Endometrial microvascular endothelial cells (primary cell): ENCODE data around the gene GABRD. TPM values are rescaled to one million over a fixed set of nuclear protein-coding genes. Genes with fewer than 3 reads are reported as not detected.

ENCODE experiments used
- in situ Hi-C: cut with HindIII; loops from 2 replicates; pipeline ENCODE4 v1.10.0; 2017; ENCODE audit warnings: low sequenced_read_pairs, low pct_unique_long_range_greater_than_20kb; ENCODE audit errors: inconsistent ontology term
- total RNA-seq: library from RNA; depleted of rRNA; stranded (reverse); fragments of >200 nt; gene quantifications from one replicate; pipeline ENCODE4 v1.2.3, GENCODE V29; 2015; ENCODE audit errors: inconsistent ontology term

Gene GABRD
- total RNA-seq, 1 donor from 2014 or later, result not detected

DNA sequence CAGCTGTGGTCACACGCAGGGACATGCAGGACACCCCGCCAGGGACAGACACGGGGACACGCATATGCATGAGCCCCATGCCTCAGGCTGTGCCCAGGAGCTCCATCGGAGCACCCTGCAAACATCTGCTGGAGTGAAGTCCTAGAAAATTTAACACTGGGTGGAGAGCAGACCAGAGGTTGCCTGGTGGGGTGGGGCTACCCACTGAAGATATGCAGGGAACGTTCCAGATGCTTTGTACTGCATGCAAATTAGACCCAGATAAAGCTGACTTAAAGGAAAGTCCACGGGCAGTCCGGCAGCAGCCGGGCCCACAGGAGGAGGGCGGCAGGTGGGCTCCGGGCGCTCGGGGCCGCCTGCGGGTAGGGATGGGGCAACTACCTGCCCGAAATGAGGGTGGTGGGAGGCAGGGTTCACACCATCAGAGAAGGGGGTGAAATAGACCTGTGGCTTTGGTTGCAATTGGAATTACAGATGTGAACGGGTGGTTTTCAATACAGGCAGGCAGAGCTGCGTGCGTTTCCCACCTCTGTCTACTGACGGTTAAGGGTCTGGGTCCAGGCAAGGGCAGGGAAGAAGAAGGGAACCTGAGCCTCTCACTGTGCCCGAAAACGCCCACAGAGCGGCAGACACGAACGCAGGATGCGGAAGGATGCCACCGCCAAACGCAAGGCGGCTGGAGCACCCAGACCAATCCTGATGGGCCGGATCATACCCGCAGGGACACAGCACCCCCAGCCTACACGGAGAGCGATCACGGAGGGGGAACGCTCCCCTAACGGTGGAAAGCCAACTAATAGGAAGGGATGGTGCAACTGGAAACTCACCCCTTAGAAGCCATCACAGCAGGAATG lies 36.5 kb upstream of the GABRD start:
- in situ Hi-C loops, result no loop called here

DNA sequence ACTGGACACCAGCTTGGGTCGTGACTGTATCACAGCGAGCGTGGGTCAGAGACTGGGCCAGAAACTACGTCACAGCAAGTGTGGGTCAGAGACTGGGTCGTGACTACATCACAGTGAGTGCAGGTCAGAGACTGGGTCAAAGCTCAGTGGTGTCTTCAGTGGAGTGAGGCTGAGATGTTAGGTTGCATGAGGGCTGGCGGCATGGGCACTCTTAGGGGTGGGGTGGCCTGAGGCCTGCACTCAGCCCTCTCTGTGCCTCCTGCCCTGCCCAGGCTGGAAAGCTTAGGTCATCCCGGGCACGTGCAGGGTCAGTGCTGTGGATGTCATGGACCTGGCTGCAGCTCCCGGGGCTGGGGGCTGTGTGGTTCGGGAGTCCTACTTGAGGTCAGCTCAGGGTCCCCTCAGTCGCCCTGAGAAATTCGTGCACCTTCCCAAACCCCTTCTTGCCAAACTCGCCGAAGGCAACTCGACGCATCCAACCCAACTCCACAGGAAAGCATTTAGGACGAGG lies 34.5 kb upstream of the GABRD start:
- in situ Hi-C loops, result no loop called here

DNA sequence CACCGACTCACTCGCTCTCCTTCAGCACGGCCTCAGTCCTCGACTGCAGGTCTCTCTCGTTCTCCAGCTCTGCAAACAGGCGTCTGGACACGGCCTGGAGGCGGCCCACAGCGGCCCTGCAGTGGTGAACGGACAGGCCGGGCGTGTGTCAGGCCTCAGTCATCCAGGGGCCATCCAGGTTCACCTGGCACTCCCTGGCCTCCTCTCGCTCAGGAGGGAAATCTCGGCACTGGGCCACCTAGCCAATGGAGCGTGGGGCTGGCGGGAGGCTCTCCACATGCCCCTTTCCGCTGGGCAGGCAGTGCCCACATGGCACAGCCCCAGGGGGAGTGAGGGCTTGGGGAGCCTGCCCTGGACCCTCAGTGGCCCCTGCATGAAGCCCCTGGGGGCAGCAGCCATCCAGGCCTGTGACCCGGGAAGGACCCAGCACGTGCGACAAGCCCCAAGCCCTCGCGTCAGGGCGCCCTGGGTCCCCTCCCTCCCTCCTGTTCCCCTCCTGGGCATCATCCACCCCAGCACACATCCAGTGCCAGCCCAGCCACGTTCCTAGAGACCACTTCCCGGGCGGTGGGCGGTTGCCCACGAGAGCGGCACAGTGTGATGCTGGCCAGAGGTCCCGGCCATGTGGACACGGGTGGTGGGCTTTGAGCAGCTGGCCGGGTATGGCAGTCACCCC lies 33.6 kb upstream of the GABRD start:
- in situ Hi-C loops, result no loop called here

- in situ Hi-C loops, result no loop called here
Measured at GRCh38 chr1:1986451-1987141, 32.5 kb upstream of the GABRD start.

DNA sequence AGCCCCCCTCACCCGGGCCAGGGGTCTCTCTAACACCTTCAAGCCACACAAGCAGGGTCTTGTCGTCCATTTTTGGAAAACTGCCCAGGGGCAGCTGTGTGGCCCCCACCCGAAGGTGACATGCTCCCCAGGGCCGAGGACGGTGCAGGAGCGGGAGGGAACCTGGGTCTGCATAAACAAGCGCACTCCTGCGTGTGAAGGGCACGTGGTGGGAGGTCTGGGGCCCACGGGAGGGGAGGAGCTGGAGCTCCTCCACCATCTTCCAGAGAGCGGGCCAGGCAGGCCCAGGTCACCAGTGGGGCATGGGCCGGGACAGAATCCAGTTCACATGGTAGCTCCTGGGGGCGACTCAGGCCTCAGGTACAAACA lies 32.0 kb upstream of the GABRD start:
- in situ Hi-C loops, result no loop called here

DNA sequence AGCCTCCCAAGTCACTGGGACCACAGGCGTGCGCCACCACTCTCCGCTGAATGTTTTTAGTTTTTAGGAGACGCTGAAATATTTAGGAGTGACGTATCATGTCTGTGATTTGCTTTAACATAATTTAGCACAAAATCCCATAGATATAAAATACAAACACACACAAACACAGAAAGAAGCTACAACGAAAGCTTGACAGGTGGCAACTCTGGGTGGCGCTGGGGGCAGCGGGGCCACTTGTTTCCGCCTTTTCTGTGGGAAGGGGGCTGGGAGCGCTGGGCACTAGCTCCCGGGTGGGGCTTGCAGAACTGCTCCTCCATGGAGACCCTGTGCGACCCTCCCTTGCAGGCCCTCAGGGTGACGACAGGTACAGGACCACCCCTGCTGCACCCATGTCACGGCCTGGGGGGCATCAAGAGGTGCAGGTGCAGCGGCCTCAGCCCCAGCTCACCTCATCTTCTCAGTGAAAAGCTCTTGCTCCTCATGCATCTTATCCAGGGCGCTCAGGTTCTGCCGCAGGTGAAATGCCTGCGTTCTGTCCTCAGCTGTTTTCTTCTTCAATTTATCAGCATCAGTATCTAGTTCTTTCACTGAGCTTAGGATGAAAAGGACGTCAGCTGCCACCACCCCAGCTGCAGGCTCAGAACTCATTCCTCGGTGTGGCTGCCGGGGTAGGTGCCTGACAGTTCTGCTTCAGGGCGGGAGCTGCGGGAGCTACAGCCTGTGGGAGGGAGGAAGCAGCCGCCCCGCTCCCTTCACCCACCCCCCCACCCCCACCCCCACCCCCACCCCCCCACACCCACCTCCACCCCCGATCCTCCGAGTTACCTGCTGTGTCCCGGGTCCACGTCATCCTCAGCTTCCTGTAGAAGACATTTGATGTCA lies 30.8 kb upstream of the GABRD start:
- in situ Hi-C loops, result no loop called here

- in situ Hi-C loops, result no loop called here
Measured at GRCh38 chr1:1989102-1989542, 30.0 kb upstream of the GABRD start.

- in situ Hi-C loops, result no loop called here
Measured at GRCh38 chr1:1989789-1990188, 29.4 kb upstream of the GABRD start.

- in situ Hi-C loops, result no loop called here
Measured at GRCh38 chr1:1990222-1990621, 28.9 kb upstream of the GABRD start.

DNA sequence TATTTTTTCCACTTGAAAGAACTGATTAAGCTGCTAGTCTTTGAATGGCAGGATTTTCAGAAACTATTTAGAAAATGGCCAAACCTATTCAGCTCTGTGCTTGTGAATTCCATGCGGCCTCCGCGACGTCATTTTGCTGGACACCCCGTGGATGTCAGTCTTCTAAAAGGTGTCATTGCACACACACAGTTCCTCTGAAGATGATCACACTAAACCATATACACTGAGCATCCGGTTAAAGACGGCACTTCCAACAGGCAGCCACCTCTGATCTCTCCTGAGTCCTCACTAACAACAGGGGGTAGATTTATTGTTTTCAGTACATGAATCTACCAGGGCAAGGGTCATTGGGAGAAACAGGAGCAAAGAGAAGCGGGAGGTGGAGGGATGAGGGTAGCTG lies 24.6 kb upstream of the GABRD start:
- in situ Hi-C loops, result no loop called here

DNA sequence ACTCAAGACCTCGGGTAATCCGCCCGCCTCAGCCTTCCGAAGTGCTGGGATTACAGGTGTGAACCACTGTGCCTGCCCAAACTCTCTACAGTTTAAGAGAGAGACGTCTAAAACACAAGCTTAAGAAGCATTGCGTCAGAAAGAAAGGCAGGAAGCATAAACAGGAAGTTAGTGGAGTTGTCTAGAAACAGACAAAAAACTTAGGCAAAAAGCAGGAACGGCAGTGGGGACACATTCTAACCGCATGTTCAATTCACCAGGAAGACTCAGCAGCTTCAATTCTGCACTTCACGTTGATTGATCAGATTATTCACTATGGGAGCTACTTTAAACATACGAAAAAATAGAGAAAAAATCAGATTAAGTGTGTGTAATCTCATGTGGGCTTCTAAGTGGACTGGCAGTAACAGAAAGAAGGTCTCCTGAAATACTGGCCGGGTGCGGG lies 22.9 kb upstream of the GABRD start:
- in situ Hi-C loops, result no loop called here

GRCh38 chr1:1997576-1997975 lies 21.6 kb upstream of the GABRD start:
- in situ Hi-C loops, result no loop called here

DNA sequence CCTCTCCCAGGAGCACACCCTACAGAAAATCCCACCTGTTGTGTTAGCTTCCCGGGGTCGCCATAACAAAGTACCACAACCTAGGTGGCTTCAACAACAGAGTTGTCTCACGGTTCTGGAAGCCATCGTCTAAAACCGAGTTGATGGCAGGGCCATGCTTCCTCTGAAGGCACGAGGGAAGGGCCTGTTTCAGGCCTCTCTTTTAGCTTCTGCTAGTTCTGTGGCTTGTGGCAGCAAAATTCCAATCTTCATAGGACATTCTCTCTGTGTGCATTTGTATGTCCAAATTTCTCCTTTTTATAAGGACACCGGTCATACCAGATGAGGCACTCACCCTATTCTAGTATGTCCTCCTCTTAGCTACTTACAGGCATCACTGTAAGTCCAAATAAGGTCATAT lies 18.7 kb upstream of the GABRD start:
- in situ Hi-C loops, result no loop called here

DNA sequence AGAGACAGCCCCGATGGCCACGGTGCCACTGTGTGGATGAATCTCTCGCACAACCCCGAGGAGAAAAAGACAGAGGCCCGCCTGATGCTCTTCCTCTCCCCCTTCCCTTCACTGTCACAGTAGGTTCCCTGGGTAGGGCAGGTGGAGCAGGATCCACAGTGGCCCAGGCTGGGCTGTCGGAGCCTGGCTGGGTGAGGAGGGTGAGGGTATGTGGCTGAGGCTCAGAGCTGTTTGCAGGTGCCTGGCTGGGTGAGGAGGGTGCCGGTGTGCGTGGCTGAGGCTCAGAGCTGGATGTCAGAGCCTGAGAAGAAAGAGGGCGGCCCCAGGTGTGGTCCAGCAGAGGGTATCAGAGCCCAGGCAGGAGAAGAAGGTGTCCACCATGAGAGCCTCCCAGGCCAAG lies 18.3 kb upstream of the GABRD start:
- in situ Hi-C loops, result no loop called here

- in situ Hi-C loops, result no loop called here
Measured at GRCh38 chr1:2001773-2002411, 17.3 kb upstream of the GABRD start.

GRCh38 chr1:2003541-2004131 lies 15.5 kb upstream of the GABRD start, which contains the start of gene CFAP74:
Gene CFAP74, minus strand, starts transcription at chr1:2003786. Its CDS starts 12,830 bp downstream, at chr1:1990956.
- in situ Hi-C loops, result no loop called here

DNA sequence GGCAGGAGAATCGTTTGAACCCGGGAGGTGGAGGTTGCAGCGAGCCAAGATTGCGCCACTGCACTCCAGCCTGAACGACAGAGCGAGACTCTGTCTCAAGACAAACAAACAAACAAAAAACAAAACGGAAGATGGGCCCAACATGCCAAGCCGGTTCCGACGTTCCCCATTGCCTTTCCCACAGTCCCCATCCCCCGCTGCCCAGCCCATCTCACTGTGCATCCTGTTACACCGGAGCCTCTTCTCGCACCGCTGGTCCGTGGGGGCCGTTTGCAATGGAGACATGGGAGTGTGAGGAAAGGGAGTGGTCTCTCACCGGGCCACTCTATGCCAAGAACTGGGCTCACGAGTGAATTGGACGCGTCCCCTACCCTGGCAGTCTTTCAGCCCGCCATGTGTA lies 14.3 kb upstream of the GABRD start:
- in situ Hi-C loops, result no loop called here
